Activated naive CD4-positive, alpha-beta T cell treated with anti-CD3 and anti-CD28 coated beads, Interleukin-2, amount 10 ng/mL, durations not matched to agents 7 days and 5 days (primary cell): ENCODE data around the gene MEGF10.

ENCODE experiments used
- CTCF ChIA-PET: fragments of 350-600 bp; sonication (Branson Sonifier 250); formaldehyde crosslinking; loops from one replicate; lab custom pipeline; 2021; ENCODE audit warnings: antibody characterized with exemption; lab: Charles Lee
- DNase-seq: peaks from one replicate; pipeline ENCODE4 v3.0.0-alpha.2; 2020
- H3K27ac Mint-ChIP-seq: one replicate; pipeline ENCODE4 v1.8.0; 2021; ENCODE audit warnings: mild to moderate bottlenecking, moderate library complexity, mixed read lengths
- H3K27me3 Mint-ChIP-seq: one replicate; pipeline ENCODE4 v1.8.0; 2021; ENCODE audit warnings: mild to moderate bottlenecking, mixed read lengths
- H3K36me3 Mint-ChIP-seq: one replicate; pipeline ENCODE4 v1.8.0; 2021; ENCODE audit warnings: mixed read lengths
- H3K4me1 Mint-ChIP-seq: one replicate; pipeline ENCODE4 v1.8.0; 2021; ENCODE audit warnings: mixed read lengths
- H3K4me3 Mint-ChIP-seq: one replicate; pipeline ENCODE4 v1.8.0; 2021; ENCODE audit warnings: mild to moderate bottlenecking, moderate library complexity, mixed read lengths
- H3K9me3 Mint-ChIP-seq: one replicate; pipeline ENCODE4 v1.8.0; 2021; ENCODE audit warnings: mixed read lengths

The MEGF10 gene

DNA sequence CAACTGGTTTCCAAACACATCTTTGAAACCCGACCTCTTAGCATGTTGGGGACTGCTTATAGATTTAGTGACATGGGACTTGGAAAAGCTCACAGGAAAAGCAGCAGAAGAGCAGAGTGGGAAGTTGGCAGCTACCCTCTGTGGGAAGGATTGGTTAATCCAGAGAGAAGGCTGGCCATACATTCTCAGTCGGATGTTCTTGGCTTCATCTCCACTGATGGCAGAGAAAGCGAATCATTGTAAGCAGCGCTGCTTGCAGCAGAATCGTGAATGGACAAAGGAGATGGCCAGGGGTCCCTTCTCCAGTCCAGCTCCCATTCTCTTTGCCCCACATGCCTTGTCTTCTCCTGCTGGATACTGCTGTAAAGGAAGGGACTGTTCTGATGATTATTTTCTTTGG, 62.7 kb downstream of the MEGF10 start:
- H3K4me3 Mint-ChIP-seq, result no peak overlapping the region
- H3K9me3 Mint-ChIP-seq, result no peaks in the 10 kb centered on the region
- no peak overlapping the region for H3K27ac Mint-ChIP-seq
- H3K4me1 Mint-ChIP-seq, result no peaks in the 10 kb centered on the region
- CTCF ChIA-PET, result no interaction called here
- DNase-seq, result no peak
- H3K27me3 Mint-ChIP-seq, result peaks cover 6% of the 10 kb centered on the region
- no peaks in the 10 kb centered on the region for H3K36me3 Mint-ChIP-seq

DNA sequence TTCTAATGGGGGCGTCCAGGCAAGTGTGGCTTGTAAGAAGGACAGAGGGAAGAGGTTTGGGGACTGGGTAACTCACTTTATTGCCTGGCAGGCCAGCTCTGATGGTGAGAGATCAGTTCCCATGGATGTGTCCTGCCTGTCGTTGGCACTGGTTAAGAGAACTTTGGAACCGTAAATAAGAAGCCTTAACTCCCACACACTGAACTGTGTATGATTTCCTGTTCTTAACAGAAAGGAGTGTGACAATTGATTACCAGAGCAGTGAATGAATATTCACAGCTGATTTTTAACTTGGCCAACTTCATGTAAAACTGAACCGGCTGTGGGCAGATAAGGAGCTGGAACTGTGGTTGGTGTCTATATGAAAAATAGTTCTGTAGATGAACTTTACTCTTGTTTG, 63.2 kb downstream of the MEGF10 start:
- H3K9me3 Mint-ChIP-seq, result no peaks in the 10 kb centered on the region
- no peak for DNase-seq
- no peak overlapping the region for H3K27ac Mint-ChIP-seq
- no peaks in the 10 kb centered on the region for H3K36me3 Mint-ChIP-seq
- peaks cover 6% of the 10 kb centered on the region for H3K27me3 Mint-ChIP-seq
- no peak overlapping the region for H3K4me3 Mint-ChIP-seq
- H3K4me1 Mint-ChIP-seq, result no peaks in the 10 kb centered on the region
- CTCF ChIA-PET, result no interaction called here

DNA sequence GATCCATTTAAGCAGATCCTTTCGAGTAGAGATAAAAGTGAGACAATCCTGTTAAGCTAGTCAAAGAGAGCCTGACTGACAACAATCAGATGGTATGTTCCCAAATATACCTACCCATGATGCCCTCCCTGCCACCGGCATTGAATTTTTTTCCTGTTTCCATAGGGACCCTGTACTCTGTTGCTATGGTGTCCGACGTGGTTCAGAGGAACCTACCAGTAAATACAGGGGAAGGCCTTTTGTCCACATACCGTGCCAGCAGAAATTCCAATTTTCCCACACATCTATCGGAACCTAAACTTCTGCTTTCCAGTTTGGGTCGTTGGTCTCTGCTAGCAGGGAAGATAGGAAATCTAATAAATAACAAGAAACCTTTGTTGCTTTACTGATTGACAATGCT, 64.7 kb downstream of the MEGF10 start:
- DNase-seq, result no peak
- no peak overlapping the region for H3K4me3 Mint-ChIP-seq
- H3K27ac Mint-ChIP-seq, result no peak overlapping the region
- CTCF ChIA-PET, result no interaction called here
- no peaks in the 10 kb centered on the region for H3K4me1 Mint-ChIP-seq
- H3K27me3 Mint-ChIP-seq, result peaks cover 4% of the 10 kb centered on the region
- H3K36me3 Mint-ChIP-seq, result no peaks in the 10 kb centered on the region
- H3K9me3 Mint-ChIP-seq, result no peaks in the 10 kb centered on the region

DNA sequence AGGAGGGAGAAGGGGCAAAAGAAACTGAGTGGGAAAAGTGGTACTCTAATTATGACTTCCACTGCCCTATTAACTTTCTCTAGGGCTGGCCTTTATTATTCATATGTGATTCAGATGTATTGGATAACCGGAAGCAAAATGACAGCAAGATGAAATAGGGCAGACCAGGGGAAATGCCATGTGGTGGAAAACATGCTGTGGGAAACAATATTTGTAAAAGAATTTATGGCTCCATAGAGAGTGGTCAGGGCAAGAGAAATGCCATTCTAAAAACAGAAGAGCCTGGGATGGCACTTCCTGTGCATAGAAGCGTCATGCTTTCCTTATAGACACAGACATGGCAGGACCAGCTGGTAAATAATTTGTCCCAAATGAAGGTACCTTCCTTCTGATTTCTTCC, 67.7 kb downstream of the MEGF10 start:
- Mint-ChIP-seq H3K9me3 (no peaks in the 10 kb centered on the region), H3K36me3 (no peaks in the 10 kb centered on the region), H3K4me1 (no peaks in the 10 kb centered on the region), H3K27ac (no peak overlapping the region), H3K4me3 (no peak overlapping the region), H3K27me3 (peaks cover 3% of the 10 kb centered on the region)
- DNase-seq, result no peak
- CTCF ChIA-PET, result no interaction called here

DNA sequence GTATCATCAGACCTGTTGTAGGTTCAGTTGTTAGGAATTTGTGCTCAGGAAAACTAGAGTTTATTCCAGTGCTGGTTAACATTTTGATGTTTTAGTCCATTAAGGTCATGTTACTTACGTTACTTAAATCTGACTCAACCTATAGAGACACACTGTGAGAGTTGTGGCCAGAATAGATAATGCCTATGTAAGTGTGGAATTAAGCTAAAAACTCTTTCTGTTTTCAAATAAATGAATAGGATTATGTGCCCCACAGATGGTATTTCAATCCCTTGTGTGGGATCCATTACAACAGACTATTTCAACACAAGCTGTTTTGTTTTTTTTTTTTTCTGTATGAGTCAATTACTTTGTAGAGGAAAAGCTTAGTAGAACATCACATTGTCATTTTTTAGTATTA, 68.1 kb downstream of the MEGF10 start:
- CTCF ChIA-PET, result interaction anchor here (0.7 kb wide), 1 partner anchor 710 kb away, joined by 3 read pairs; no protein-coding TSS in a partner anchor
- Mint-ChIP-seq H3K27ac (no peak overlapping the region), H3K9me3 (no peaks in the 10 kb centered on the region), H3K4me1 (no peaks in the 10 kb centered on the region), H3K36me3 (no peaks in the 10 kb centered on the region), H3K27me3 (peaks cover 3% of the 10 kb centered on the region), H3K4me3 (no peak overlapping the region)
- DNase-seq, result no peak

DNA sequence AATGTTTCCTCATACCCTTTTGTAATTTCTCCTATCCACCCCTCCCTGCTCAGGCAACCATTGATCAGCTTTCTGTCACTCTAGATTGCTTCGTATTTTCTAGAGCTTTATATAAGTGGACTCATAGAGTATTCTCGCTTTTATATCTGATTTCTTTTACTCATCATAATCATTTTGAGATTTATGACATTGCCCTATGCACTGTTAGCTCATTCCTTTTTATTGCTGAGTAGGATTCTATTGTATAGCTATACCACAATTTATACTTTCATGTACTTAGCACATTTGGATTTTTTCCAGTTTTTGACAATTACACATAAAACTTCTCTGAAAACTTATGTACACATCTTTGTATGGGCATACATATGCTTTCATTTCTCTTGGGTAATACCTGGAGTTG, 68.9 kb downstream of the MEGF10 start:
- Mint-ChIP-seq H3K27me3 (peaks cover 3% of the 10 kb centered on the region), H3K36me3 (no peaks in the 10 kb centered on the region), H3K27ac (no peak overlapping the region), H3K9me3 (no peaks in the 10 kb centered on the region), H3K4me1 (no peaks in the 10 kb centered on the region), H3K4me3 (no peak overlapping the region)
- no peak for DNase-seq
- CTCF ChIA-PET, result no interaction called here

DNA sequence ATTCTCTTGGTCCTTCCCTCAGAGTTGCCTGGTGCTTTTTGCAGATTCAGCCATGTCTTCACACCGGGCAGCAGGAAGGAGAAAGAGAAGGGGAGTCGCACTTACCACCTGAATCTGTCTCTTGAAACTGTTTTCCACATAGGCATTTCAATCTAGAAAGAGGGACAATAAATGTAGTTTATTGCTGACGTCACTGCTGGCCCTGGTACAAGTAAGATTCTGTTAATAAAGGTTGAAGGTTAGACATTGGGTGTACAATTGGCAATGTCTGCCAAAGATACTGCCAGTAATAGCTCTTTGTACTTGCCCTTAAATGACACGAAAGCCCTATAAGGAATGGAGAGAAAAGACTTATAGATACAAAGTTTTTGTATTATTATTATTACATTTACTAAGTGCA, 72.8 kb downstream of the MEGF10 start:
- H3K4me1 Mint-ChIP-seq, result no peaks in the 10 kb centered on the region
- no peak overlapping the region for H3K4me3 Mint-ChIP-seq
- peaks cover 8% of the 10 kb centered on the region for H3K27me3 Mint-ChIP-seq
- H3K9me3 Mint-ChIP-seq, result no peaks in the 10 kb centered on the region
- CTCF ChIA-PET, result no interaction called here
- H3K36me3 Mint-ChIP-seq, result no peaks in the 10 kb centered on the region
- no peak for DNase-seq
- H3K27ac Mint-ChIP-seq, result no peak overlapping the region

DNA sequence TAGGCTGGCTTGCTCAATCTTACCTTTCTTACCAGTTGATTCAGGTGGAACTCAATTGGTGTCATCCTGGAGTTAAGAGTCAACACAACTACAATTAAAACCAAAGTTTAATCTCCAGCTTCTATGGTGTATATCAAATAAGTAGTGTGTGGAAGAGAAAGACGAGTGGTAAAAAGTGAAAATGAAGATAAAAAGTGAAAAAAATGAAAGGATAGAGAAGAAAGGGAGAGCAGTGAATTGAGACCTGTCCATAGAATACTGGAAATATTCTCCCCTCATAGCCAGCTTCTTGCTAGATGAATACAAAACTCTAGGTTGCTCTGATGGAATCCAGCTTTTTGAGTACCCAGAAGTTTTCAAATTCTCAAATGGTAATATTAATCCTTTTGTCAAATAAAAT, 76.4 kb downstream of the MEGF10 start:
- DNase-seq, result no peak
- H3K4me1 Mint-ChIP-seq, result no peaks in the 10 kb centered on the region
- no peak overlapping the region for H3K27ac Mint-ChIP-seq
- H3K27me3 Mint-ChIP-seq, result peaks cover 9% of the 10 kb centered on the region
- no peaks in the 10 kb centered on the region for H3K36me3 Mint-ChIP-seq
- H3K9me3 Mint-ChIP-seq, result no peaks in the 10 kb centered on the region
- no peak overlapping the region for H3K4me3 Mint-ChIP-seq
- CTCF ChIA-PET, result no interaction called here

DNA sequence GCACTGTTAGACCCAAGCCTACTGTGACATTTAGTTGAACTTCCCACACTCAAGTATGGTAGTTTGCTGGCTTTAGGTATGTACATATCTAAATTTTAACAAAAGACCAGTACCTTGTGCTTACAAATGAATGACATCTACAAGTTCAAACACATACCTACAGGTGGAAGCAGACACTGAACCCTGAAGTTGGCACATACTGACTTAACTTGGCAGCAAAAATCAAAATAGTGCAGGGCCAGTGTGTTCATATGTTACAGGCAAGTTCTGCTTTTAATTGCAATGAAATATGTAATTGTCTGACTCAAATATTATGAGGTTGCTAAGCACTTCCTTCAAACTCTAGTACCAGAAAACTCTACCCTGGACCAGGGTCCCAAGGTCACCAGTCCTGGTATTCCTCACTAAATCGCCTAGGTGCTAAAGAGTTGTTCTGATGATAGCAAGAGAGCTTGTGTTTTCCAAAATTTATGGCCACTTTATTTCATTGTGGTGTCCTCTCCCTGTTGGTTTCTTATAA, 77.4 kb downstream of the MEGF10 start:
- Mint-ChIP-seq H3K36me3 (no peaks in the 10 kb centered on the region), H3K27me3 (peaks cover 9% of the 10 kb centered on the region), H3K4me1 (no peaks in the 10 kb centered on the region), H3K4me3 (no peak overlapping the region), H3K9me3 (no peaks in the 10 kb centered on the region), H3K27ac (no peak overlapping the region)
- CTCF ChIA-PET, result no interaction called here
- no peak for DNase-seq

DNA sequence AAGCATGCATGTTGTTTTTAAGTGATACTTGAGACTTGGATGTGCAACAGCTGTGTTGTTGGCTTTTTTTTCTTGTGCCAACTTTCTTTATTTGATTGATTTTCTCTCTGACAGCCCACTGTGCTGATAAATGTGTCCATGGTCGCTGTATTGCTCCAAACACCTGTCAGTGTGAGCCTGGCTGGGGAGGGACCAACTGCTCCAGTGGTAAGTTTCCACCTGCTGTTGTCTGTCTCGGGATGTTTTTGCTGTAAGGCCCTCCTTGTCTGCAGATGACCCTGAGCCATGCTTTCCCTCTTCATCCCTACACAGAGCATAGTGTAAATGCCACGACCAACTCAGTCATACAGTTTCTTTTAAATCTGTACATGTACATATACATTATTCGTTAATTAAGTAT, 79.2 kb downstream of the MEGF10 start:
- CTCF ChIA-PET, result no interaction called here
- no peaks in the 10 kb centered on the region for H3K36me3 Mint-ChIP-seq
- no peaks in the 10 kb centered on the region for H3K4me1 Mint-ChIP-seq
- H3K4me3 Mint-ChIP-seq, result no peak overlapping the region
- no peak for DNase-seq
- peaks cover 10% of the 10 kb centered on the region for H3K27me3 Mint-ChIP-seq
- no peak overlapping the region for H3K27ac Mint-ChIP-seq
- no peaks in the 10 kb centered on the region for H3K9me3 Mint-ChIP-seq

DNA sequence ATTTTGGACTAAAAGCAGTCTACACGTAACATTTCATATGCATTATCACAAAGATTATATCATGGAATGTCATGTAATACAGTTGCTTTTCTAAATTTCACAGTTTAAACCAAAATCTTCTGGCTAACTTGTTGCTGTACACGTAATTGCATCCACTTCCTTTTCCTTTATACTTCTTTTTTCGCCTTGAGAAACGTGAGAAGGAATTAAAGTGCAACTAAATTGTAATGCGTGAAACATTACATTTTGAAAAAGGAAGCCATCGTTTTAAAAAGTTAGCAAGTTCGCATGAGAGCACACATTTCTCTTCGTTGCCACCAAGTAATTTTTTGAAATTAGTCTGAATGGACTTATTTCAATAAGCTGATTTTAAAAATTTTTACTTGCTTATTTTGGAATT, 80.0 kb downstream of the MEGF10 start:
- Mint-ChIP-seq H3K27me3 (peaks cover 12% of the 10 kb centered on the region), H3K9me3 (no peaks in the 10 kb centered on the region), H3K36me3 (no peaks in the 10 kb centered on the region), H3K27ac (no peak overlapping the region), H3K4me1 (no peaks in the 10 kb centered on the region), H3K4me3 (no peak overlapping the region)
- no peak for DNase-seq
- CTCF ChIA-PET, result no interaction called here

DNA sequence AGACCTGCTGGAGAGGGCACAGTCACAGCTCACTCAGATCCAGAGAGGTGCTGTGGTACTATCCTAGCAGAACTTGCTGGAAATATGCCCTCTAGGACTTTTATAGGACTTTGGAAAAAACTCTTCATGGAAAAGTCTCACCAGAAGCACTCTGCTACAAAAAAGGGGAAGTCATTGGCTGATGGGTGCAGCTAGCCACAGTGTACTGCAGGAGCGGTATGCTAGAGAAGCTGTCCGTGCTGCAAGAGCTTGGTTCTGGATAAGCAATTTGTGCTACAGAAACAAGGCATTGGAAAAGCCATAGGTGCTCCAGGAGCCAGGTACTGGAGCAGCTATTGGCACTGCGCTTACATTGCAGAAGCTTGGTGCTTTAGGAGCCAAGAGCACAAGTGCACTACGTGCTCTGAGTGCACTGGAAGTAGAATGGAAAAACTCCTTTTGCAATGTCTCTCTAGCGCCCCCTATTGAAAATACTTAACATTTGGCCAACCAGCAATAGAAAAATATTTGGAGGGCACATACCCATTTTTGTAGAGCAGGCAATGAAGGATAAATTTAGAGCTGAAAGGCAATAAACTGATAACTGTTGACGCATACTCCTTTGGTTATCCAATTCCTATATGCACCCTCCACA, 83.4 kb downstream of the MEGF10 start:
- CTCF ChIA-PET, result no interaction called here
- Mint-ChIP-seq H3K27me3 (peaks cover 7% of the 10 kb centered on the region), H3K27ac (no peak overlapping the region), H3K36me3 (no peaks in the 10 kb centered on the region), H3K4me3 (no peak overlapping the region), H3K4me1 (no peaks in the 10 kb centered on the region), H3K9me3 (no peaks in the 10 kb centered on the region)
- DNase-seq, result no peak

DNA sequence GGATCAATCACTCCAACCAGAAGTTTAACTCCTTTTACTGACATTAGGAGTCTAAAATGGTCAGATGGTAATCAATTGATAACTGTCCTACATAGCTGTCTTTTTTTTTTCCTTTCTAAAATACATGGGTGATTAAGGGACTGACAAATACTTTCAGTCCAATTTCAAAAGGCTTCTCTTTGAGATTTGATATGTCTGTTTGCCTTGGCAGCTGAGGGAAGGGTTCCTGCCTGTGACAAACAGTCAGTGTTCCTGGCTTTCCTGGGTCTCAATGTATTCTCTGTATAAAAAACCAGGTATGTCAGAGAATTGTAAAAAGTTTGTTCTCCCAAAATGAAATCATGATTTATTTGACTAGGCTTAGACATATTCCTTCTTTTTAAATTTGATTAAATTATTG, 84.5 kb downstream of the MEGF10 start:
- no peak for DNase-seq
- Mint-ChIP-seq H3K9me3 (no peaks in the 10 kb centered on the region), H3K4me1 (no peaks in the 10 kb centered on the region), H3K27me3 (peaks cover 3% of the 10 kb centered on the region), H3K4me3 (no peak overlapping the region), H3K36me3 (no peaks in the 10 kb centered on the region), H3K27ac (no peak overlapping the region)
- CTCF ChIA-PET, result no interaction called here

DNA sequence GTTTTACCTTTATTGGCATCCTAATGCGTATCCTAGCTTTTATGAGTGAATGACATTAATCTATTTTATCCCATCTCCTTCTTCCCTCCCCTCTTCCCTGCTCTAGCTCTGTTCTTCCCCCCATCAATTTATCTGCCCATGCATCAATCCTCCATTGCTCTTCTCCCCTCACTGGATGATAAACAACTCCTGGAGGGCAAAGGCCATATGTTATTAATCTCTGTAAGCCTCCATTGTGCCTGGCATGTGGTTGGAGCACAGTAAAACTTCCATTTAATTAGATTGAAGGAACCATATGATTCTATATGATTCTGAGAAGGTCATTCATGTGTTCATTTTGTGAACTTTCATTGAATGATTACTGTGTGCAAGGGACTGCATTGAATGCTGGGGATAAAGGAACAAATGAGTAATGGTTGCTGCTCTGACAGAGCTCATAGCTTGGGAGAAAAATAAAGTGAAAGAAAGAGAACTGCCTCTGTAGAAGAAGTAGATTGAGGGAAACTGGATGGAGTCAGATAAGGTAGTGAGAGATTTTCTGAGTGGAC, 85.0 kb downstream of the MEGF10 start:
- no peak overlapping the region for H3K4me3 Mint-ChIP-seq
- no peaks in the 10 kb centered on the region for H3K4me1 Mint-ChIP-seq
- H3K36me3 Mint-ChIP-seq, result no peaks in the 10 kb centered on the region
- CTCF ChIA-PET, result no interaction called here
- H3K27me3 Mint-ChIP-seq, result peaks cover 3% of the 10 kb centered on the region
- no peak overlapping the region for H3K27ac Mint-ChIP-seq
- no peaks in the 10 kb centered on the region for H3K9me3 Mint-ChIP-seq
- no peak for DNase-seq

DNA sequence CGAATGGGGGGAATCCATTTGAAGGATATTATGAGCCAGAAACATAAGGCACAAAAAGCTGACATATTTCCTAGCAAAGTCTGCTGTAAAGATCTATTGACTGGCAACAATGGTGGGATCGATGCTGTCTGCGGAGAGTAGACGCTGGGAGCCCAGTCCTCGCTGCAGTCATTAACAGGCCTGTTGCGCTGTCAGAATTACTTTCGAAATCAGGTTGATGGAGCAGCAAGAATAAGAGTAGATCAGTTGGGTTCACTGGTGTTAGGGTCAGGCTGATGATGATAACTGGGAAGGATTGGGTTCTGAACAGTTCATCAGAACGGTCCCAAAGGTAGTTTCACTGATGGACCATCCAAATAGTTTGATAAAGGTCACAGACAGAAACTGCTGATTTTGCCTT, 87.1 kb downstream of the MEGF10 start:
- no peak for DNase-seq
- H3K4me3 Mint-ChIP-seq, result no peak overlapping the region
- H3K36me3 Mint-ChIP-seq, result no peaks in the 10 kb centered on the region
- peaks cover 3% of the 10 kb centered on the region for H3K27me3 Mint-ChIP-seq
- H3K4me1 Mint-ChIP-seq, result no peaks in the 10 kb centered on the region
- H3K27ac Mint-ChIP-seq, result no peak overlapping the region
- CTCF ChIA-PET, result no interaction called here
- no peaks in the 10 kb centered on the region for H3K9me3 Mint-ChIP-seq
